HG03039 (cell line): ENCODE results near the gene IFNL3.
"Not testable (repeated sequence)": the region's sequence is repeated elsewhere in the genome, so short reads cannot be mapped to it uniquely, and the experiment has no call there.

ENCODE experiments used
- ATAC-seq: cut with Tn5 transposase; IDR thresholded peaks from one replicate; pipeline ENCODE4 v1.9.1; 2021; ENCODE audit warnings: mild to moderate bottlenecking, moderate library complexity; ENCODE audit not compliant: unreplicated experiment

Gene IFNL3

GRCh38 chr19:39244410-39245100 is at the start of gene IFNL3:
TSS of gene IFNL3 (minus strand) at chr19:39245006. CDS start at chr19:39244967, 39 bp downstream.
- ATAC-seq = not testable (repeated sequence)

GRCh38 chr19:39293394-39293793 is 48.6 kb upstream of the IFNL3 start:
- no peak for ATAC-seq

- ATAC-seq = no peak
Observed at GRCh38 chr19:39284032-39284431, 39.2 kb upstream of the IFNL3 start.

DNA sequence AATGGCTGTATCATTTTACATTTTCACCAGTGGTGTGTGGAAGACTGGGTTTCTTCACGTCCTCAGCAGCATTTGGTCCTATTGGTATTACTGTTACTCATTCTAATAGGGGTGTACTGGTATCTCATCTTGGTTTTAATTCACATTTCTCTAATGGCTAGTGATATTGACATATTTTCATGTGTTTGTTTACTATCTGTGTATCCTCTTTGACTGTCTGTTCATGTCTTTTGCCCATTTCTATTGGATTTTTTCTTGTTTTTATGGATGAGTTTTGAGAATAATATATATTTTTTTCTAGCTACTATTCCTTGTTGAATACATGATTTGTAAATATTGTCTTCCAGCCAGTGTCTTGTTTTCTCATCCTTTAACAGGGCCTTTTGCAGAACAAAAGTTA is 37.2 kb upstream of the IFNL3 start:
- no peak for ATAC-seq

DNA sequence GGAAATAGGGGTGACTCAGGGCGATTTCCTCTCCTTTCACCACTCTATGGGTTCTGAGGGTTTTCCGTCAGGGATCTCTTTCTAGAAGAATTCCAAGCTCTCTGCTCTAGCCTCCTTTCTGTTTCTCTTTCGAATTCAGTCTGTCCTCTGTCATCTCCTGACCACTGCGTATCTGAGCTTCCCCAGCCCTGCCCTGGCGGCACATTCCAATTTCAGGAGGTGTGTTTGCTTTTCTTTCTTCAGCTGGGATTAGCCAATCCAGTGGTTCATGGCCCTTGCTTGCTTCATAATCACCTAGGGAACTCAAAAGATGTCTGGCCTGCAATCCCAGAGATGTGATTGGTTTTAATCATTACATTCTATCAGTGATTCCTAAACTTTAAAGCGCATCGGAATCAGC is 32.8 kb upstream of the IFNL3 start:
- no peak for ATAC-seq

DNA sequence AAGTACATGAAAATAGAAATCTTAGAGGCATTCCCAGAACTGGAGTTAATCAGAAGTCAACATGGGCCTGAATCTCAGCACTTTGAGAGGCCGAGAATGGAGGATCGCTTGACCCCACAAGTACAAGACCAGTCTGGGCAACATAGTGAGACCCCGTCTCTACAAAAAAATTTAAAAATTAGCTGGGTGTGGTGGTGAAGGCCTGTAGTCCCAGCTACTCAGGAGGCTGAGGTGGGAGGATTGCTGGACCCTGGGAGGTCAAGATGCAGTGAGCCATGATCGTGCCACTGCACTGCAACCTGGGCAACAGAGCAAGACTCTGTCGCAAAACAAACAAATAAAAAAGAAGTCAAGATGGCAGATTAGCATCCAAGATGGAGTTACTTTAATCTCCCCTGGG is 31.9 kb upstream of the IFNL3 start:
- no peak for ATAC-seq

- ATAC-seq = no peak
Observed at GRCh38 chr19:39275578-39275977, 30.8 kb upstream of the IFNL3 start.

DNA sequence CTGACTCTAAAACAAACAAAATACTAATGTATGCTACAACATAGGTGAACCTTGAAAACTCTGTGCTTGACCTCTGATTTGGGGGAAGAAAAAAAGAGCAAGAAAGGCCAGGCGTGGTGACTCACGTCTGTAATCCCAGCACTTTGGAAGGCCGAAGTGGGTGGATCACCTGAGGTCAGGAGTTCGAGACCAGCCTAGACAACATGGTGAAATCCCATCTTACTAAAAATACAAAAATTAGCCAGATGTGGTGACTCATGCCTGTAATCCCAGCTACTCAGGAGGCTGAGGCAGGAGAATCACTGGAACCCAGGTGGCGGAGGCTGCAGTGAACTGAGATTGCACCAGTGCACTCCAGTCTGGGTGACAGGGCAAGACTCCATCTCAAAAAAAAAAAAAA is 29.1 kb upstream of the IFNL3 start:
- not testable (repeated sequence) for ATAC-seq

- no peak for ATAC-seq
Observed at GRCh38 chr19:39270036-39270871, 25.4 kb upstream of the IFNL3 start.

DNA sequence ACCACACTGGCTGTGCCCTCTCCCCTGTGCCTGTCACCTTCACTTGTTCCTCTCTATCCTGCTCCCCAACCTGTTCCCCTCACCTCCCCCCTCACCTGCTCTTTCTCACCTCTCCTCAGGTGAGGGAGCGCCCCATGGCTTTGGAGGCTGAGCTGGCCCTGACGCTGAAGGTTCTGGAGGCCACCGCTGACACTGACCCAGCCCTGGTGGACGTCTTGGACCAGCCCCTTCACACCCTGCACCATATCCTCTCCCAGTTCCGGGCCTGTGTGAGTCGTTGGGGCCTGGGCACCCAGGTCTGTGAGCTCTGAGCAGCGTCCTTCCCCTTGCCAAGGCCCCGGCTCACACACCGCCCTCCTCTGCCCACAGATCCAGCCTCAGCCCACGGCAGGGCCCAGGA is 24.6 kb upstream of the IFNL3 start:
- ATAC-seq = not testable (repeated sequence)

- not testable (repeated sequence) for ATAC-seq
Observed at GRCh38 chr19:39268531-39269223, 23.9 kb upstream of the IFNL3 start.

DNA sequence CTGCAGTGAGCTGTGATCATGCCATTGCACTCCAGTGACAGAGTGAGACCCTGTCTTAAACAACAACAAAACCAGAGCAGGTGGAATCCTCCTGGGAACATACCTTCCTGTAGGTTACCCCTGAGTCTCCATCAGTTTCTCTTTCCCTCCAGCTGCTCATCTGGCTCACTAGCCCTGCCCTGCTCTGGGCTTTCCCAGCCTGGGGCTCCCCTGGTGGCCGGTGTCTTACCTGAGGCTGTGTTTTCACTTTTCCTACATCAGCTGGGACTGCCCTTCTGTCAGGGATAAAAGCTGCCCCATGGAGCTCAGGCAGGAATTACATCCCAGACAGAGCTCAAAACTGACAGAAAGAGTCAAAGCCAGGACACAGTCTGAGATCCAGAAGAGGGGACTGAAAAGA is 23.3 kb upstream of the IFNL3 start, which contains the start of gene IFNL2:
Gene IFNL2 (plus strand): TSS at position 312 of the 400 bp plus-strand sequence. CDS start 173 bp downstream, outside the sequence.
- ATAC-seq = not testable (repeated sequence)

GRCh38 chr19:39265321-39265916 is 20.6 kb upstream of the IFNL3 start:
- no peak for ATAC-seq

- no peak for ATAC-seq
Observed at GRCh38 chr19:39264306-39265290, 19.8 kb upstream of the IFNL3 start.

GRCh38 chr19:39263912-39264305 is 19.1 kb upstream of the IFNL3 start:
- ATAC-seq = no peak

DNA sequence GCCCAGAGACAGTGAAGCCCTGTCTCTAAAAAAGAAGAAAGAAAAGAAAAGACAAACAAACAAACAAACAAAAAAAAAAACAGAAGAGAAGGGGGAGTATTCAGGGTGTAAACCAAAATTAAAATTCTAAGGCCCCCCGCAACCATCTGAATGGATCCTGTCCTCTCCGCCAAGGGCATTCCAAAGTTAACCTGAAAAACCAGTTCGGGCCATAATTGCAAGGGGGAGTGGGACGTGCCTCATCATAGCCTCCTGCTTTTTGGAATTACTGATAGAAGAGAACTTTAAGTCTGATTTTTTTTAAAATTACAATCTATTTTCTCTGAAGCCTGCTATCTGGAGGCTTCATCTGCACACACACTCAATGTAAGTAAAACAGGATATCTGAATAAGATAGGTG is 17.7 kb upstream of the IFNL3 start:
- no peak for ATAC-seq

DNA sequence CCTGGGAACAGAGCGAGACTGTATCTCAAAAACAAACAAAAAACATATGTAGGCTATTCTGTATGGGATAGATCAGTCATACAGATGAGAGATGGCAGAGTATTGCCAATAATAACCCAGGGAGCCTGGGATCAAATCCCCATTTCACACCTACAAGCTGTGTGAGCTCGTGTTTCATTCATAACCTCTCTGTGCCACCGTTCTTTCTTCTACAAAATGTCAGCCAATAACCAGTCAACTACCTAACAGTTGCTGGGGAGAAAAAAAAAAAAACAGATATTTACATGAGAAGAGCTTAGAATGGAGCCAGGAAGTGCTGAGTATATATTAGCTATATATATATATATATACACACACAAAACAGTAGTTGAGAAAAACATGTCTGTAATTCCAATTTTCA is 16.9 kb upstream of the IFNL3 start:
- ATAC-seq = no peak

- ATAC-seq = no peak
Observed at GRCh38 chr19:39257227-39257626, 12.4 kb upstream of the IFNL3 start.

DNA sequence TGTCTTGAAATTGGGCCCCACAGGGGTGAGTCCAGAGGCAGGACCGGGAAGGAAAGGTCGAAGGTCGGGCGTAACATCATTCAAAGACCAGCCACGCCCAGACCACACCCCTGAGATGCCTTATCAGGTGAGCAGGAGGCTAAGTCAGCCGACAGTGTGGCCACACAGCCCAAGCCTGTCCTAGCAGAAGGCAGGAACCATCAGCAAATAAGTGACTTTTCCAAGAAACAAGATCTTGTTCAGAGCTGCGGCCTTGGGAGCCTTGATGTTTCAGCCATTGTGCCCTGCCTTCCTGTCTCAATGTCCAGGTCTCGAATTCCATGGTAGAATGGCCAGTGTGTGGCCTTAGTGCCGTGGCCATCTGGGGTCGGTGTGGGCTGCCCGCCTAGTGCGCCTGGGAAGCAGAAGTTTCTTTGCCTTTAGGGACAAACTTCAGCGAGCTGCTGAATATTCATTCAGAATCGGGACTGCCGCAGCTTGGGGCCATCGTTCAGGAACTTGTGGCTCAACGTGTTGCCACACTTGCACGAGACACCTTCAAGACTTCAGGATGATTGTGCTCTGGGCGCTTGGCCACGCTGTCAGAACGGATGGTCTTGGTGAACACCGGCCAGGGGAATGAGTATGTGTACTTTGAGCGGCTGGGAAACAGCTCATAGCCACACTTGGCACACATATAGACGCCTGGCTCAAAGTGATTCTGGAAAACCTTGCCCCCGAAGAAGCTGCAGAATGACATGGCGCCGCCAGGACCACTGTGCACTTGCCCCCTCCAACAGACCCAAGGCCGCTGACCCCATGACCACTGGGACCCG is 9.9 kb upstream of the IFNL3 start:
- ATAC-seq = no peak
